Uterus (tissue), 4 donors: ENCODE results near the gene LIPA. TPM values are rescaled to one million over a fixed set of nuclear protein-coding genes. Genes with fewer than 3 reads are reported as not detected.
"Not testable (repeated sequence)": the region's sequence is repeated elsewhere in the genome, so short reads cannot be mapped to it uniquely, and the experiment has no call there.

ENCODE experiments used
- DNase-seq, 2 donors: peaks; one replicate each; pipeline ENCODE4 v3.0.0-alpha.2; 2019 to 2020
- H3K27ac ChIP-seq, 2 donors: fragments of 200-600 bp; sonication (generic); 1 replicate in 1 of 2; 2 replicates in 1 of 2; pipeline ENCODE4 v1.5.1; 2016 to 2018
- H3K27me3 ChIP-seq, 2 donors: fragments of 200-600 bp; sonication (generic); one replicate each; pipeline ENCODE4 v1.5.1; 2018 to 2019; ENCODE audit warnings: control low read depth in 1 of 2
- H3K36me3 ChIP-seq, 2 donors: fragments of 200-600 bp; sonication (generic); one replicate each; pipeline ENCODE4 v1.5.1; 2019; ENCODE audit warnings: control low read depth in 1 of 2
- H3K4me1 ChIP-seq, 2 donors: fragments of 200-600 bp; sonication (generic); one replicate each; pipeline ENCODE4 v1.5.1; 2018 to 2019; ENCODE audit warnings: control low read depth in 1 of 2
- H3K4me3 ChIP-seq, 2 donors: fragments of 200-600 bp; sonication (generic); 1 replicate in 1 of 2; 2 replicates in 1 of 2; pipeline ENCODE4 v1.5.1; 2018 to 2019; ENCODE audit warnings: mild to moderate bottlenecking in 1 of 2
- H3K9me3 ChIP-seq, 2 donors: fragments of 200-600 bp; sonication (generic); one replicate each; pipeline ENCODE4 v1.5.1; 2019; ENCODE audit warnings: control low read depth in 1 of 2
- CTCF ChIP-seq, 4 experiments: fragments of 200-600 bp in 2 of 4; fragments of 450-650 bp in 2 of 4; sonication (generic) in 2 of 4; IDR thresholded peaks; one replicate each; pipeline ENCODE4 v1.5.1; 2016 to 2019; ENCODE audit warnings: antibody characterized with exemption in 4 of 4, mild to moderate bottlenecking in 2 of 4, moderate library complexity in 1 of 4
- POLR2A ChIP-seq, 2 donors: fragments of 450-650 bp; IDR thresholded peaks; one replicate each; pipeline ENCODE4 v1.6.1; 2016; ENCODE audit warnings: antibody characterized with exemption in 2 of 2, mild to moderate bottlenecking in 1 of 2, moderate library complexity in 1 of 2
- intact Hi-C: fragments of 100-400 bp; cut with DNase I; formaldehyde crosslinking; loops from one replicate; pipeline ENCODE4 v1.15.1; 2023; ENCODE audit warnings: low total_unique reads
- total RNA-seq, 4 donors: library from RNA; depleted of rRNA in 3 of 4; stranded (reverse); fragments of >200 nt in 3 of 4; gene quantifications; one replicate each; pipeline versions ENCODE4 v1.1.0 to v1.2.4, GENCODE V29; 2014 to 2023
- donor health status: DM: yes; HTN: yes; CAD: no.

Gene LIPA
- total RNA-seq, 4 donors from 2014 or later = 40.0 to 63.1 (median 46.9) TPM

DNA sequence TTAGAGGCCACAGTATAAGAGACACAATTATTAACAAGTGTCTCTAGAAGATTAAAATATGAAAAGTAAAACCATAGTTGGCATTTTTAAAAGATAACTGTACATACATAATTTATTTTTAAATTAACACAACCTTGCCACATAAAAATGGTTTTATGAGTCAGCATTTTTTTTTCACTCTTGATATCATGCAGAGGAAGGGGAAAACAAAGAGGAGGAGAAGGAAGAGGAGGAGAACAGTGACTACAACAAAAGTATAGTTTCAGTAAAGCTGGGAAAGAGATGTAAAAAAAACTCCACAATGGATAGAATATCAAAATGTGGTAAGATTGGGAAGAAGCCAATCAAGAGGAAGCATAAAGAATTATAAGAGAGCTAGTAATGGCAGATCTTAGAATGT, 78.5 kb downstream of the LIPA start:
- Histone ChIP-seq H3K4me3 (no peak overlapping the region), H3K9me3 (no peaks in the 10 kb centered on the region), H3K27me3 (no peaks in the 10 kb centered on the region), H3K4me1 (no peaks in the 10 kb centered on the region), H3K27ac (no peak overlapping the region), H3K36me3 (no peaks in the 10 kb centered on the region)
- DNase-seq = no peak
- TF ChIP-seq CTCF (IDR thresholded peaks at IDR 0.05) (no peak), POLR2A (IDR thresholded peaks at IDR 0.05) (no peak)
- intact Hi-C loops = no loop called here

DNA sequence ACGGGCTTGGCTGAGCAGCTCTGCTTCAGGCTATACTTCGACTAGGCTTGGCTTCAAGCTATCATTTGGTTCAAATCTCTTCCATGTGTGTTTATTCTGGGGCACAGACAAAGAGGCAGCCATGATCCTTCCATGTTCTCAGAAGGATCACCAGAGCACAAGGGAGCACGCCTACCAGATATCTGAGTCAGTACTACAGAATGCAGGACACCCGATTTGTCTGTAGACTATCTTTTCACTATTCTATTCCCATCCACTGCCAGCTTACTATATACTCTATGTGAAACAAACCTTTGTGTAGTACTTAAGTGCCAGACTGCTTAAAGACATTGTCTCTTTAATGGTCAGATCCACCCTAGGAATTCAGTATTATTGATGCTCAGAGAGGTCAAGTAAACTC, 79.6 kb downstream of the LIPA start:
- H3K36me3 ChIP-seq = no peaks in the 10 kb centered on the region
- H3K4me3 ChIP-seq = no peak overlapping the region
- no peaks in the 10 kb centered on the region for H3K27me3 ChIP-seq
- intact Hi-C loops = no loop called here
- H3K27ac ChIP-seq = no peak overlapping the region
- DNase-seq = no peak
- no peaks in the 10 kb centered on the region for H3K4me1 ChIP-seq
- H3K9me3 ChIP-seq = no peaks in the 10 kb centered on the region
- TF ChIP-seq POLR2A (IDR thresholded peaks at IDR 0.05) (no peak), CTCF (IDR thresholded peaks at IDR 0.05) (no peak)

DNA sequence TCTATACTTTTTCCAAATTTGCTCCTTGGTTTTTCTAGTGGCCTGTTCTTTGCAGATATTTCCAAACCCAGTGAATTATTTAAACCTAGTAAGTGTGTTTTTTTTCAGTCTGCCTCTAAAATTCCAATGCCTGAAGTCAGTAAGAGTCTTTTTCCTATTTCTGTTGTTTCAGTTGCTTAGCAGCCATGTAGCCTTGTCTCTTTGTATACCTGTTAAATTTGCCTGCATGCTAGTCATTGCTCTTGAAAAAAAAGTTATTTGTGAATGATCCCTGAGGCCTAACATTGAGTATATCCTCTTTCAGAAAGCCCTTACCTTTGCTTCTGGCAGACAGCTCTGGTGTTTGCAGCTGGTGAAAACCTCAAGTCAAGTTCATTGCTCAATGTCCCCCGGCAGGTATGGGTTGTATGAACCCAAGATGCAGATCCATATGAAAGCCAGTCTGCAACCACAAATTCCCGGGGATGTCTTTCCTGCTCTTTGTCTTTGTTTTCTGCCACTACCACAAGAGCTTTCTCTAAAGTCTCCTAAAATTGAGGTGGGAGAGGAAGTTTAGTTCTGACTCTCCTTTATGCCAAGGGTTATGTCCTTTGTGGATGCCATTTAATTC, 80.2 kb downstream of the LIPA start:
- DNase-seq = no peak
- TF ChIP-seq POLR2A (IDR thresholded peaks at IDR 0.05) = no peak
- TF ChIP-seq CTCF (IDR thresholded peaks at IDR 0.05) = no peak
- Histone ChIP-seq H3K27ac (no peak overlapping the region), H3K9me3 (no peaks in the 10 kb centered on the region), H3K4me3 (no peak overlapping the region), H3K27me3 (no peaks in the 10 kb centered on the region), H3K36me3 (no peaks in the 10 kb centered on the region), H3K4me1 (no peaks in the 10 kb centered on the region)
- intact Hi-C loops = no loop called here

GRCh38 chr10:89168354-89168900, 83.1 kb downstream of the LIPA start:
- H3K9me3 ChIP-seq, H3K27me3 ChIP-seq, H3K4me3 ChIP-seq, intact Hi-C loops, H3K4me1 ChIP-seq, H3K27ac ChIP-seq, H3K36me3 ChIP-seq, DNase-seq: not testable (repeated sequence)

DNA sequence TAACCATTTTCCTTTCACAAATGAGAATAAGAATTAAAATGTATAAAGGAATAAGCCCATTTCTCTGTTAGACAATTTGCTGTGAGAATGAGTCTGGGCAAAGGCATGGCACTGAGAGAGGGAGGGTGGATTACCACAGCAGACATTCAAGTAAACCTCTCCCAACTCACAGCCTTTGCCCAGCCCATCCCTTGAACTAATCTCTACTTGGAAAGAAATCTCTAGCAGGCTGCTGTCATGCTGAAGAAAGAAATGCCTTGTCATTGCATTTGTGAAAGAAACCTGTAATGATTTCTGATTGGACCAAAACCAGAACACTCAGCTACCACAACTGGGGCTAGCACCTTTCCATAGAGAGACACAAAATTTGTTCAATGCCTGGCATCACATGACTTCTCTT, 83.7 kb downstream of the LIPA start:
- Histone ChIP-seq H3K36me3 (no peaks in the 10 kb centered on the region), H3K27me3 (no peaks in the 10 kb centered on the region), H3K9me3 (no peaks in the 10 kb centered on the region), H3K27ac (no peak overlapping the region), H3K4me3 (no peak overlapping the region), H3K4me1 (no peaks in the 10 kb centered on the region)
- TF ChIP-seq CTCF (IDR thresholded peaks at IDR 0.05) (no peak), POLR2A (IDR thresholded peaks at IDR 0.05) (no peak)
- no peak for DNase-seq
- intact Hi-C loops = no loop called here

GRCh38 chr10:89165923-89166322, 85.7 kb downstream of the LIPA start:
- H3K4me3 ChIP-seq = no peak overlapping the region
- no peaks in the 10 kb centered on the region for H3K27me3 ChIP-seq
- no peak overlapping the region for H3K27ac ChIP-seq
- intact Hi-C loops = no loop called here
- no peak for TF ChIP-seq CTCF (IDR thresholded peaks at IDR 0.05)
- TF ChIP-seq POLR2A (IDR thresholded peaks at IDR 0.05) = no peak
- H3K9me3 ChIP-seq = no peaks in the 10 kb centered on the region
- DNase-seq = no peak
- no peaks in the 10 kb centered on the region for H3K36me3 ChIP-seq
- H3K4me1 ChIP-seq = no peaks in the 10 kb centered on the region
